GM15510 (cell line): Measurements from ENCODE around the gene ITPKB.

ENCODE experiments used
- POLR2A ChIP-seq: IDR thresholded peaks from 3 replicates; pipeline ENCODE4 v1.6.1; 2011; ENCODE audit warnings: borderline replicate concordance; ENCODE audit not compliant: insufficient read length; ENCODE audit errors: extremely low read depth

The ITPKB gene

DNA sequence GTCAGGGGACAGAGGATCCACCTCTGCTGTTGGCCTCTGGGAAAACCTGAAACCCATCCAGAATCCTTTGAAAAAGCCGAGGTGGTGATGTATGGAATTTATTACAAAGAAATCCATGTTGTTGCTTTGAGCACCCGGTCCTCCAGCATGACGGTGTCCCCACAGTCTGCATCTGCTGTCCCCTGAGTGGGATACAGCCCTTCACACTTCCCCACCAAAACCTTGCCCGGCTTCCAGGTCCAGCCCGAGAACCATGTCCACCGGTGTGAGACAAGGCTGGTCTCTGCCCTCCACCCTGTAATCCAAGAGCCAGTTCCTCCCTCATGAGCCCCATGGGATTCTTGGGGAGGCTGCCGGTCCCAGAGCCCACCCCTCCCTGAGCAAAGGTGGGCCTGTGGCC is 120.1 kb downstream of the ITPKB start:
- no peak for TF ChIP-seq POLR2A

GRCh38 chr1:226618380-226618779 is 120.7 kb downstream of the ITPKB start:
- no peak for TF ChIP-seq POLR2A

GRCh38 chr1:226617109-226617508 is 122.0 kb downstream of the ITPKB start:
- no peak for TF ChIP-seq POLR2A

- TF ChIP-seq POLR2A: no peak
Observed at GRCh38 chr1:226616636-226617035, 122.4 kb downstream of the ITPKB start.

- TF ChIP-seq POLR2A: no peak
Observed at GRCh38 chr1:226615876-226616275, 123.2 kb downstream of the ITPKB start.

DNA sequence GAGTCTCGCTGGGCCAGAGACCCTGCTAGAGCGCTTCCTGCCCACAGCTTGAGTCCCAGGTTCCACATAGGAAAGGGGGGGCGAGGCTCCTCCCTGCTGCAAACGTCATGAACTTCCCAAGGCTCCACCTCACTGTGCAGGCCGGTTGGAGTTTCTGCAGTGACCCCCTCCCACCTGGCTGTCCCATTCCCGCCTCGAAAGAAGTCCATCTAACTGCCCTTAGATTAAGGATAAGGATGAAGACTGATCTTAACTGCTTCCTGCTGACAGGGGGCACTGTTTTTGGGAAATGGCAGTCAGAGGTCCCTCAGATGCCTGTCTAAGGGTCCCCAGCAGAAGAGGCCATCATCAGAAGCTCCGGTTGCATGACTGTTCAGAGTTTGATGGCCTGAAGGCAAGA is 127.8 kb downstream of the ITPKB start:
- TF ChIP-seq POLR2A: no peak

GRCh38 chr1:226610671-226611070 is 128.4 kb downstream of the ITPKB start:
- no peak for TF ChIP-seq POLR2A

DNA sequence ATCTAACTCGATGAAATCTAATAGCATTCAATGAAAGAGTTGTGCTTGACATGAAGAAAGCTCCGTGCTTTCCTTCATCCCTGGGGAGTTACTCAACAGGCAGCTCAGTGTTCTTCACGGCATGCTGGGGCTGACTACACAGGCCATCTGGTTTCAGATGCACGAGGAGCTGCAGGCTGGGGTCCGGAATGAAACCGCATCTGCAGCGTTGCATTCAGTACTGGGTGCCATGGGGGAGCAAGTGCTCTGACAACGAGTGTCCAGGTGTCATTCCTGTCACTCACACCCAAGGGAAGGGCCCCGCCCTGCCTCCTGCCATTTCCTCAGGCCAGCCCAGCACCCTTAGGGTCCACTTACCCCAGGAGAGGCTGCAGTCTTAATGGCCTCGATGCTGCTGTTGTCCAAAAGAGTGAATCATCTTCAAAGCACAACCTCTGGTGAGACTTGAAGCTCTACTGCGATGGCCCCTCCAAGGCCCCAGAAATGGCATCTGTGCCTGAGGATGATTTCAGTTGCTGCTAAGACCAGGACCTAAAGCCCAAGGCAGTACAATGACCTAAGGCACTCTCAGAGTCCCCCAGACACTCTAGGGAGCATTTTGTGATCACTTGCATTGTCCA is 129.1 kb downstream of the ITPKB start:
- no peak for TF ChIP-seq POLR2A

GRCh38 chr1:226608699-226609505 is 130.2 kb downstream of the ITPKB start:
- no peak for TF ChIP-seq POLR2A

- TF ChIP-seq POLR2A: no peak
Observed at GRCh38 chr1:226607821-226608220, 131.3 kb downstream of the ITPKB start.

DNA sequence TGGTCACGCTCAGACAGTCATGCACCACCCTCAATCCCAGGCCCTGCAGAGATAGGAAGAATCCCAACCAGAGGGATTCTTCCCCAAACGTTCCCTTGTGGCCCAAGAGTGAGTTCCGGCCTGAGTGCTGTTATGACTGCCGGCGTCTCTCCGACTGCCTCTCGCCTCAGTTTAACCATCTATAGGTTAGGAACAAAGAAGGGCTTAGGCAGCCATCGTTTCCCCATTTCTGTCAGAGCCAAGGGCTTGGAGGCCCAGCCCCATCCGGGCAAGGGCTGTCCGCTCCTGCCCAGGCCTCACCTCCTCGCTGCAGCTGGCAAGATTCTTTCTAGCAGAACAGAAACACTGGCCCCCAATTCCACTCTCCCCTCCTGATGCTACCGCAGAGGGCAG is 131.8 kb downstream of the ITPKB start:
- TF ChIP-seq POLR2A: no peak

DNA sequence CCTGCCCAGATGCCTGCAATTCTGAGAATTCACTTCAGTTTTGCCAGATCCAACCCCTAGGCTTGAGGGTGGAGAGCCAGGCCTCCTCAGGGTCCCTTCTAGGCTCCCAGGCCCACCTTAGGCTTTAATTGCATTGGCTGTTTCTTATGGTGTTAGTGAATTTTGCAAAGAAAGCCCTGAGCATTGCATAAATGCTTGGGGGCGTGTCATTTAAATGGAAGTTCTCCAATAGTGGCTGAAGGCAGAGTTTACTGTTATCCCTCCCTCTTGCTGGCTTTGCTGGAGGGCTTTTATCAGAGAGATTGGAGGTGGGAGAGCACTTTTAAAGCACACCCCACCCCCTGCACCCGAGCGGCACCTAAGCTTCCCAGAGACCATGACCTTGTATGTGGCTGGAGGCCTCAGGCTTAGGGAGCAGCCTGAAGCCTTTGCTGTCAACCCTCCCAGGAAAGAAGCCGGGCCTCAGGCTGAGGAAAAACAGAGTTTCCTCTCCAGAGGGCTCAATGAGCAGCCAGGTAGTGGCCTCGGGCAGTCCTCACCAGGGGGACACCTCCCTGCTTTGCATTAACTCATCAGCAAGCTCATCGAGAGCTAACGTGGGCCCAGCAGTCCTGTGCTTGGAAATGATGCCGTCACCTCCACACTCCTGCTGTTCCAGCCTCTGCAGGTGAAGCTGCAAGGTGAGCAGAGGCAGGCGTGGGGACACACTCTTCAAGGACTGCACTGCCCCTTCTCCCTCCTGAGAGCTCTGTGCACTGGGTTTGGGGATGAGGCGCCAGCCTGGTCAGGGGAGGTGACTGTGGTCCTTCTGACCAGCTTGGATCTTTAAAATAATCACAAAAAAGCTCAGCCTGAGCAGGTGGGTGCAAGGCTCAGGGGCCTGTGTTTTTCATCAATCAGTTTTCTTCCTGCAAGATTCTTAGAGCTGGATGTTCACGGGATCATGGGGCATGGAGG is 132.5 kb downstream of the ITPKB start:
- no peak for TF ChIP-seq POLR2A

- TF ChIP-seq POLR2A: no peak
Observed at GRCh38 chr1:226605318-226605950, 133.6 kb downstream of the ITPKB start.

- TF ChIP-seq POLR2A: no peak
Observed at GRCh38 chr1:226604560-226605317, 134.3 kb downstream of the ITPKB start.
